Measurements from ENCODE around the gene IQCE.

GRCh38 chr7:2553831-2554581 lies 4.8 kb upstream of the IQCE start:
- TF ChIP-seq CTCF (IDR thresholded peaks at IDR 0.05) (no peak), POLR2AphosphoS5 (IDR thresholded peaks at IDR 0.05; ENCODE audit: low read depth, low read length) (no peak)
